HG03064 (cell line): ENCODE results near the gene LAMA2.
"Not testable (repeated sequence)": the region's sequence is repeated elsewhere in the genome, so short reads cannot be mapped to it uniquely, and the experiment has no call there.

Source experiments
- ATAC-seq: cut with Tn5 transposase; IDR thresholded peaks from one replicate; pipeline ENCODE4 v1.9.1; 2021; ENCODE audit warnings: low read depth; ENCODE audit not compliant: unreplicated experiment

LAMA2 gene

GRCh38 chr6:129113637-129114036, 230.7 kb downstream of the LAMA2 start:
- ATAC-seq: no peak

- no peak for ATAC-seq
Measured at GRCh38 chr6:129114636-129115391, 231.9 kb downstream of the LAMA2 start.

- ATAC-seq: no peak
Measured at GRCh38 chr6:129115471-129115870, 232.5 kb downstream of the LAMA2 start.

- no peak for ATAC-seq
Measured at GRCh38 chr6:129117355-129117754, 234.4 kb downstream of the LAMA2 start.

GRCh38 chr6:129120856-129121638, 238.1 kb downstream of the LAMA2 start:
- no peak for ATAC-seq

- ATAC-seq: no peak
Measured at GRCh38 chr6:129124347-129124746, 241.4 kb downstream of the LAMA2 start.

GRCh38 chr6:129130106-129130505, 247.2 kb downstream of the LAMA2 start:
- ATAC-seq: no peak

GRCh38 chr6:129130959-129131681, 248.2 kb downstream of the LAMA2 start:
- no peak for ATAC-seq

- no peak for ATAC-seq
Measured at GRCh38 chr6:129133770-129134192, 250.8 kb downstream of the LAMA2 start.

GRCh38 chr6:129134535-129134934, 251.6 kb downstream of the LAMA2 start:
- ATAC-seq: no peak

GRCh38 chr6:129135451-129135850, 252.5 kb downstream of the LAMA2 start:
- ATAC-seq: no peak

- ATAC-seq: no peak
Measured at GRCh38 chr6:129136751-129137150, 253.8 kb downstream of the LAMA2 start.

- ATAC-seq: no peak
Measured at GRCh38 chr6:129138739-129139405, 255.9 kb downstream of the LAMA2 start.

GRCh38 chr6:129140526-129140925, 257.6 kb downstream of the LAMA2 start:
- no peak for ATAC-seq

GRCh38 chr6:129141499-129141898, 258.6 kb downstream of the LAMA2 start:
- ATAC-seq: no peak

- no peak for ATAC-seq
Measured at GRCh38 chr6:129146902-129147301, 264.0 kb downstream of the LAMA2 start.

- ATAC-seq: no peak
Measured at GRCh38 chr6:129150507-129150906, 267.6 kb downstream of the LAMA2 start.

GRCh38 chr6:129153257-129153656, 270.3 kb downstream of the LAMA2 start:
- no peak for ATAC-seq

GRCh38 chr6:129159242-129159641, 276.3 kb downstream of the LAMA2 start:
- ATAC-seq: not testable (repeated sequence)

- no peak for ATAC-seq
Measured at GRCh38 chr6:129162605-129163004, 279.7 kb downstream of the LAMA2 start.

GRCh38 chr6:129163551-129163950, 280.6 kb downstream of the LAMA2 start:
- no peak for ATAC-seq
